ENCODE results near the gene EMC6.

GRCh38 chr17:3699951-3700350, 31.3 kb downstream of the EMC6 start:
- TF ChIP-seq CTCF (IDR thresholded peaks at IDR 0.05; ENCODE audit: poor library complexity) (no peak), EZH2 (IDR thresholded peaks at IDR 0.05; ENCODE audit: borderline replicate concordance) (no peak), EZH2phosphoT487 (IDR thresholded peaks at IDR 0.05; ENCODE audit: low read depth, severe bottlenecking, unreplicated experiment) (no peak)

Measured in hepatocyte (in vitro differentiated cells).